NCI-H82 treated with DMSO at 0.1 percent for 48 hours (cell line): ENCODE results near the gene RENBP.

Experiments
- DNase-seq: peaks from one replicate; lab custom pipeline; 2025; ENCODE audit not compliant: unreplicated experiment; lab: John Stamatoyannopoulos, UW

RENBP gene

DNA sequence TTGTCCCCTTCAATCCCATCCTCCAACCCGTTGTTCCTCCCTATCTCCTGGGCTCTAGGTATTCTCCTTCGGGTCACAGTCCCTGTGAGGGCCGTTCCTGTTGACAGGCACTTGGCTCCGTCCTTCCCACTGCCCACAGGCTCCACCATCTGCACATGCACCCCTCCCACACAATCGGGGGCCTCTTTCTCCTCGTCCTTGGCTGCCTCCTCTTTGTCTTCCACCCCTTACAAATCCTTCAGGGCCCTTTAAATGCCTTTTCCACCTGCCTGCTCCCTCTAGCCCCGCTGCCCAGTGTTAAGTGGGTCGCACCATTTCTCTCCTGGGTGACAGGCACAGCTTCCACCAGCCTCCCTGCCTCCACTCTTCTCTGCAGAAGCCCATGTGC is 42.7 kb downstream of the RENBP start:
- DNase-seq: no peak

DNA sequence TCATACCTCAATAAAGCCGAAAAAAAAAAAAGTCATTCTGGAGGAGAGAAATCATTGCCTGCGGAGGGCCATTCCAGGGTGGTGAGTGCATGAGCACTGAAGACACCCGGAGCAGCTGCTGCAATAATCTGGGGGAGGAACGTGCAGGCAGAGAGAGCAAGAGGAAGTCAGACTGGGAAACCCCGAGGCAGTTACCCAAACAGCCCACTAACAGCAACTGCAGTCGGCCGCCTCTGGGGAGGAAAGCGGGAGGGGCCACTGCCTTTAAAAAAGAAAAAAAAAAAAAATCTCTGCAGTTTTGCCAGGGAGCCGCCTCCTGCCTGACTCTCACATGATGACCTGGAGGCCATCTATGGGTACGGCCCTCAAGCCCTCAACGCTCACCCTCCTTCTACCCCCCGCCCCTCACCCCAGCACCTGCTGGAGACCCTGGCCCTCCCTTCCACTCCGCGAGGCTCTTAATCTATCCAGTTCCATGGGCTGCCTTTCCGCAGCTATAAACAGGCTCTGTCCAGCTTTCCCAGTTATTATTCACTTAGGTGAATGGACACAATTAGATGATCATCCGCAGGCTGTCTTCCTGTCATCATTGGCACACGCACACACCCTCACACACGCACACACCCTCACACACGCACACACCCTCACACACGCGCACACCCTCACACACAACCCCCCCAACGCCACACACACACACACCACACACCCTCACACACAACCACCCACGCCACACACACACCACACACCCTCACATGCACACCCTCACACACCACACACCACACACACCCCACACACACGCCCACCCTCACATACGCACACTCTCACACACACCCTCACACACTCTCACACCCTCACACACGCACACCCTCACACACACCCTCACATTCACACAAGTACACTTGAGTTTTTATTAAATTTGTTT is 43.4 kb downstream of the RENBP start:
- peak; percentile 36 for DNase-seq

DNA sequence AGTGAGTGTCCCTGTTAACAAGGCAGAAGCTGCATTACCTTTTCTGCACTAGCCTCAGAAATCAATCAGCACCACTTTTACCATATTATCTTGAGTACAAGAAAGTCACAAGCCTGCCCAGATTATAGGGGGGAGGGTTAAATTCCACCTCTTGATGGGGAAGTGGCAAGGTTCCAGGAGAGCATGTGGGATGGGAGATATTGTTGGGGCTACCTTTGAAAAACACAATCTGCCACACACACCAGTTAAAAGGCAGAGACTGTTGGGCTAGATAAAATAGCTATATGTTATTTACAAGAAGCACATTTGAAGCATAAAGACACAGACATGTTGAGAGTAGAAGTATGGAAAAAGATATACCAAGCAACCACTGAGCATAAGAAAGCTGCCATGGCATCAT is 46.5 kb downstream of the RENBP start:
- peak; percentile 11 for DNase-seq

- DNase-seq: no peak
Observed at GRCh38 chrX:153889123-153889522, 55.3 kb downstream of the RENBP start.

DNA sequence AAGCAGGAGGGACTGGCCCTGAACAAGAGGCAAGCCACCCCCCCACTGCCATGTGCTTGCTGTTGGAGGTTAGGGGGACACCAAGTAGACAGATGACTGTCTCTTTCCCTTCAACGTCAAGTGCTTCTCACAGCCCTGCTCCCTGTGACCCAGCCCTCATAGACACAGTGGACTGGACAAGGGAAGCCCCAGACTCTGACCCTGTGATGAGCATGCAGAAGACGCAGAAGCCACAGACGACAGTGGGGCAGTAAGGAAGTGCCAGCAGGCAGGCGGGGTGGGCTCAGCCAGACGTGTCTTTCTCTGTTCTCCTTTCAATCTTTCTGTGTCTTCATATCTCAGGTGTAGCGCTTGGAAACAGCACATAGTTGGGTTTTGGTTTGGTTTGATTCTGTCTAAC is 56.1 kb downstream of the RENBP start:
- DNase-seq: no peak

DNA sequence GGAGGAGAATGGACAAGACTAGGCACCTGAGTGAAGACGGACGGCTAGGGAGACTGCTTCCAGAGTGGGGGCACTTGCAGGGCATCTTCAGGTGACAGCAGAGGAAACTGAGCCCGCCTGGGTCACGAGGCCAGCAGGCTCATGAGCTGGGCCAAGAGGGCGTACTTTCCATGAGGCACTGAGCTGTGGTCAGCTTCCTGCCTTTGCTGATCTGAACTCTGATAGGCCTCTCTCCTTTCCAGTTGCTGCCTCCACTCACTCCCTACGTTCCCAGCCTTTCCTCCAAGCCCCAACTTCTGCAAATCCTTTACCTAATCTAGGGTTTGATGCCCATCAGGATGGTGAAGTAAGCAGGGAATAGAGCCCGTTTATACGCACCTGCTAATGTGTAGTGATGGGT is 57.1 kb downstream of the RENBP start:
- no peak for DNase-seq

DNA sequence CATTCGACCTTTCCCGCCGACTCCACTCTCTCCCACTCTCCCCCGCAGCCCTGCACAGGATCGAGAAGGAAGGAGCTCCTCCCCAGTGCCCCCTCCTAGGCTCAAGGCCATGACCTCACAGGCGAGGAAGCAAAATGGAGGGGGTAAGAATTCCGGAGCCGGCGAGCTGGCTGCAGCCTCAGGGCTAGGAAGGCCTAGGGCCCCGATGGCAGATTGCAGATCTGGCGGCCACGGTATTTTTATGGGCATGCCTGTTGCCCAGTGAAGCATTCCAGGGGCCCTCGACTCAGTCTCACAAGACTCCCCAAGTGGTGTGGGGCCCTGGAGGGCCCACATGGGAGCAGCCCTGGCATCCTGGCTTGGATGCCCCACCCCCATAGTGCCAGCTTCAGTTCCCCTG is 57.5 kb downstream of the RENBP start:
- no peak for DNase-seq

DNA sequence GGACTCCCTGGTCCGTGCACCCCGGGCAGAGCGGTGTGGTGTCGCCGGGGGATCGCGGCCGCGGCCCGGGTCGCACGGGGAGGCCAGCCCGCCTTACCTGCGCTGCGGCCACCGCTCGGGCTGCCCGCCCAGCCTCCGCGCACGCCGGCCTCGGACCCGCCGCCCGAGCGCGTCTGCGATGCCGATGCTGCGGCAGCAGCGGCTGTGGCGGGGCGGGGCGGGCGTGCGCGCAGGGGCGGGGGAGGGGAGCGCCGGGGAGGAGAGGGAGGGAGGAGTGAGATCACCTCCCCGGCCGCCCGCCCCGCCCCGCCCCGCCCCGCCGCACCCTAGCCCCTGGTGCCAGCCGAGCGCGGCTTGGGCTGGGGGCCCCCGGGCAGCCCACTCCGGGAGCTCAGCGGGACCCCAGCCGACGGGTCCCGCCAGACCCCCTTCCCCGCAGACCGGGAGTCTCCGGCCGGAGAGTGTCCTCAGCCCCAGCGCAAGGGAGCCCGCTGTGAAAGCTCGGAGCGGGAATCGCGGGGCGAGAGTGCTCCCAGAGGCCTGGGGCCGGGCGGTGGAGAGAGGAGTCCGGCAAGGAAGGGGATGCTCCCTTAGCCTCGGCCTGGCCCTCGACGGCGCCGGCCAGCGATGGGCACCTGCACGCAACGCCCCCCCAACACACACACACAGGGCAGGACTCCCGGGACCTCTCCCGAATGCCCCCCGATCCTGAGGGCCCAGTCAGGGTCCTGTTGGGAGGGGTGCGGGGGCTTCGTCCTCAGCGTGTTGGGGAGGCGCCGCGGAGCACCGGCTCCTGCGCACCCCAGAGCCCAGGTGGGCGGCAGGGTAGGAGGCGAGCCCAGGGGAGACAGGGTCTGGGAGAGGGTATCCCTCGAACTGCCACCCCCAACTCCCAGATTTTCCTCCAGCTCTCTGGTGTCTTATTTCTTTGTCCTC is 58.2 kb downstream of the RENBP start, which contains the start of gene L1CAM:
TSS of gene L1CAM (minus strand) at position 206 of the 936 bp plus-strand sequence. CDS start 10,337 bp downstream, outside the sequence.
- DNase-seq: no peak
